ENCODE data around the gene RNU6-1.

DNA sequence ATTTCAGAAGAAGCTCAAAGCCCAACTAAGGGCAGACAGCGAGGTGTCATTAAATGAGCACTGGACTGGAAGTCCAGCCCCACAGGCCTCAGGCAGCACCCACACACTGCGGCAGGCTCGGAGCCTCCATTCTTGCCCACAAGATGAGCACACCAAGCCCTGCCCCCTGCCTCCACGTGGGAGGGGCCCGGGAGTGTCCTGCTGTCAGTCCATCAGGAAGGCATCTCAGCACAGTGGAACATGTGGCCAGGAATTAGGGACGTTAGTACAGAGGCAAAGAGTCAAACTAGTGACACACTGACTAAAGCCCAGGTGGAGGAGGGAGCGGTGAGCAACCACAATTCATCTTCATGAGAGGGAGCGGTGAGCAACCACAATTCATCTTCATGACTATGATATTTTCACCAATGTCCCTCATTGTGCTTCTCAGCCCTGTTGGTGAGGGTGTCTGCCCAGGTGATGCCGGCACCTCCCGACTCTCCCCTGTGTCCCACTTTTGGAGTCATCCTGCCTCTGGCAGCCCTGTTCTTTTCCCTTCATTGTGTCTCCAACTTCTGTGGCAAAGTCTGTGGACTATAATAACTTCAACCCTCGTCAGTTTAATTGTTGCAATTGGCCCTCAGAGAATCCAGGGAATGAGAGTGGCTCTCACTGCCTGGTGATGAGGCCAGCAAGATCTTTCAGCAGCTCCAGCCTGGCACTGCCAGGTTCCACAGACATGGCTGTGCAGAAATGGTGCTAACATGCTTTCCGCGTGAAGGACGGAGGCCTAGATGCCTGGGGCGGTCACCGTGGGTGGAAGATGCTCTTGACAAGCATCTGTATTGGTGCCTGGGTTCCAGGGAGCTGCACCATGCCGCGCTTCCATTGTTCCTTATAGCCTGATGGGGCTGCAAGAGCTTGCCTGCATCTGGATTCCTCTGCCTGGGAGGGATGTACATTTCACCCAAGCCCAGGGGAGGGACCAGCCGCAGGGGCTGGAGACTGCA, 37.6 kb downstream of the RNU6-1 start:
- no peak for TF ChIP-seq CTCF (conservative IDR thresholded peaks at IDR 0.05; ENCODE audit: low read length)
- TF ChIP-seq EZH2phosphoT487 (IDR thresholded peaks at IDR 0.05; ENCODE audit: borderline replicate concordance, low read depth, low read length): no peak
